Posterior vena cava (tissue), 2 donors: ENCODE measurements around the gene MYZAP. TPM values are rescaled to one million over a fixed set of nuclear protein-coding genes. Genes with fewer than 3 reads are reported as not detected.
"Not testable (repeated sequence)": the region's sequence is repeated elsewhere in the genome, so short reads cannot be mapped to it uniquely, and the experiment has no call there.

ENCODE experiments used
- DNase-seq: peaks from one replicate; pipeline ENCODE4 v3.0.0-alpha.2; 2020; ENCODE audit warnings: low spot score
- intact Hi-C, 2 donors: fragments of 100-400 bp; cut with DNase I; formaldehyde crosslinking; loops; one replicate each; pipeline versions ENCODE4 v1.14.1 to v1.14.2; 2022 to 2023
- total RNA-seq, 2 donors: library from RNA; stranded (reverse); fragmentation: NEBNext Ultra II Directional; extraction: Animal tissue kit (Norgen Biotek cat#: 25700); gene quantifications; one replicate each; pipeline ENCODE4 v1.2.1, GENCODE V29; 2021
- donor health status: DM: yes; HTN: yes; CAD: no.
- donor health status: DM: yes; HTN: yes; CAD: no.

The MYZAP gene
- total RNA-seq, 2 donors from 2014 or later, result 6.2 to 8.4 TPM

GRCh38 chr15:57609805-57610529, 18.3 kb downstream of the MYZAP start:
- intact Hi-C loops, result loop anchor here in 1 of 2 donors (10.0 kb wide), 1 partner anchor 45 kb away; no protein-coding TSS in a partner anchor
- no peak for DNase-seq

GRCh38 chr15:57611123-57611522, 19.4 kb downstream of the MYZAP start:
- DNase-seq, result no peak
- intact Hi-C loops, result loop anchor here in 1 of 2 donors (10.0 kb wide), 1 partner anchor 46 kb away; no protein-coding TSS in a partner anchor

- no peak for DNase-seq
- intact Hi-C loops, result loop anchor here in 1 of 2 donors (10.0 kb wide), 1 partner anchor 47 kb away; no protein-coding TSS in a partner anchor
These were observed 20.2 kb downstream of the MYZAP start for GRCh38 chr15:57611938-57612337.

- DNase-seq, result no peak
- intact Hi-C loops, result loop anchor here in 1 of 2 donors (10.0 kb wide), 1 partner anchor 49 kb away; no protein-coding TSS in a partner anchor
These were observed 22.5 kb downstream of the MYZAP start for GRCh38 chr15:57614241-57614640.

- intact Hi-C loops, result loop anchor here in 1 of 2 donors (10.0 kb wide), 1 partner anchor 51 kb away; no protein-coding TSS in a partner anchor
- not testable (repeated sequence) for DNase-seq
These were observed 24.3 kb downstream of the MYZAP start for GRCh38 chr15:57615951-57616496.

- DNase-seq, result no peak
- intact Hi-C loops, result loop anchor here in 1 of 2 donors (10.0 kb wide), 1 partner anchor 54 kb away; no protein-coding TSS in a partner anchor
These were observed 26.6 kb downstream of the MYZAP start for GRCh38 chr15:57618325-57618724.

- DNase-seq, result no peak
- intact Hi-C loops, result loop anchor here in 1 of 2 donors (10.0 kb wide), 1 partner anchor 55 kb away; no protein-coding TSS in a partner anchor
These were observed 28.0 kb downstream of the MYZAP start for GRCh38 chr15:57619746-57620145.

- DNase-seq, result no peak
- intact Hi-C loops, result no loop called here
These were observed 33.0 kb downstream of the MYZAP start for GRCh38 chr15:57624730-57625129.

GRCh38 chr15:57625703-57626448, 34.2 kb downstream of the MYZAP start:
- intact Hi-C loops, result no loop called here
- no peak for DNase-seq

GRCh38 chr15:57626713-57627440, 35.2 kb downstream of the MYZAP start:
- DNase-seq, result no peak
- intact Hi-C loops, result no loop called here

- intact Hi-C loops, result no loop called here
- no peak for DNase-seq
These were observed 39.8 kb downstream of the MYZAP start for GRCh38 chr15:57631386-57632110.

- no peak for DNase-seq
- intact Hi-C loops, result no loop called here
These were observed 42.6 kb downstream of the MYZAP start for GRCh38 chr15:57634290-57634689.

- no peak for DNase-seq
- intact Hi-C loops, result no loop called here
These were observed 43.7 kb downstream of the MYZAP start for GRCh38 chr15:57635300-57635909.

- intact Hi-C loops, result no loop called here
- DNase-seq, result no peak
These were observed 46.1 kb downstream of the MYZAP start for GRCh38 chr15:57637846-57638245.

GRCh38 chr15:57639306-57639705, 47.6 kb downstream of the MYZAP start:
- DNase-seq, result no peak
- intact Hi-C loops, result no loop called here

GRCh38 chr15:57640930-57641682, 49.4 kb downstream of the MYZAP start:
- intact Hi-C loops, result no loop called here
- DNase-seq, result no peak

GRCh38 chr15:57643826-57644225, 52.1 kb downstream of the MYZAP start:
- intact Hi-C loops, result no loop called here
- DNase-seq, result no peak

- intact Hi-C loops, result no loop called here
- no peak for DNase-seq
These were observed 54.4 kb downstream of the MYZAP start for GRCh38 chr15:57646087-57646486.
